Right lobe of liver (tissue), 6 donors: ENCODE data around the gene IL5RA. TPM values are rescaled to one million over a fixed set of nuclear protein-coding genes. Genes with fewer than 3 reads are reported as not detected.

Source experiments
- ATAC-seq, 4 donors: fragments of 200-7000 bp; cut with Tn5 transposase; one replicate each; pipeline ENCODE4 v1.9.1; 2020; ENCODE audit warnings: mild to moderate bottlenecking in 4 of 4, moderate library complexity in 4 of 4
- DNase-seq, 3 donors: peaks; one replicate each; pipeline ENCODE4 v3.0.0-alpha.2; 2020
- H3K27ac ChIP-seq, 3 donors: fragments of 200-600 bp; one replicate each; pipeline ENCODE4 v1.8.0; 2022
- H3K27me3 ChIP-seq, 2 donors: fragments of 200-600 bp; one replicate each; pipeline ENCODE4 v1.8.0; 2022
- H3K36me3 ChIP-seq, 4 donors: fragments of 200-600 bp; sonication (generic) in 1 of 4; one replicate each; pipeline versions ENCODE4 v1.5.1 to v1.8.0; 2017 to 2022; ENCODE audit warnings: control low read depth in 1 of 4
- H3K4me1 ChIP-seq, 4 donors: fragments of 200-600 bp; sonication (generic) in 1 of 4; one replicate each; pipeline versions ENCODE4 v1.5.1 to v1.8.0; 2017 to 2022; ENCODE audit warnings: control low read depth in 1 of 4
- H3K4me3 ChIP-seq, 3 donors: fragments of 200-600 bp; one replicate each; pipeline ENCODE4 v1.8.0; 2022
- H3K9me3 ChIP-seq, 4 donors: fragments of 200-600 bp; sonication (generic) in 1 of 4; one replicate each; pipeline versions ENCODE4 v1.5.1 to v1.8.0; 2017 to 2022; ENCODE audit warnings: control low read depth in 1 of 4
- POLR2A ChIP-seq: fragments of 450-650 bp; IDR thresholded peaks from one replicate; pipeline ENCODE4 v1.6.1; 2017; ENCODE audit warnings: antibody characterized with exemption, mild to moderate bottlenecking
- WGBS: methylation state at CpG from one replicate; pipeline ENCODE4 v1.1.6; 2018; ENCODE audit warnings: low coverage, low lambda C conversion rate; ENCODE audit not compliant: insufficient coverage; ENCODE audit errors: missing lambda C conversion rate; 5-methylcytosine and 5-hydroxymethylcytosine counted together
- intact Hi-C, 2 donors: fragments of 100-400 bp; cut with DNase I; formaldehyde crosslinking; loops; one replicate each; pipeline versions ENCODE4 v1.11.2 to v1.14.1; 2022
- total RNA-seq, 6 experiments: library from RNA; depleted of rRNA in 2 of 6; stranded (reverse); fragments of >200 nt in 2 of 6; fragmentation: NEBNext Ultra II Directional in 3 of 6; extraction: Animal tissue kit (Norgen Biotek cat#: 25700) in 3 of 6; gene quantifications; one replicate each; pipeline versions ENCODE4 v1.1.0 to v1.2.4, GENCODE V29; 2016 to 2023
- TF ChIP-seq, protein P1 (sequence below), 4 donors: fragments of 200-600 bp in 3 of 4; fragments of 450-650 bp in 1 of 4; IDR thresholded peaks; one replicate each; pipeline versions ENCODE4 v1.5.1 to v1.8.0; 2016 to 2022; ENCODE audit warnings: antibody characterized with exemption in 4 of 4, mild to moderate bottlenecking in 2 of 4
- donor health status: DM: no; HTN: yes; CAD: no.
- donor health status: DM: no; HTN: no; CAD: no.
- donor health status: DM: no; HTN: no; CAD: no.
- donor health status: DM: no; HTN: yes; CAD: no.
- donor health status: DM: no; HTN: yes; CAD: no.

IL5RA gene
- total RNA-seq, 6 experiments from 2014 or later = not detected

DNA sequence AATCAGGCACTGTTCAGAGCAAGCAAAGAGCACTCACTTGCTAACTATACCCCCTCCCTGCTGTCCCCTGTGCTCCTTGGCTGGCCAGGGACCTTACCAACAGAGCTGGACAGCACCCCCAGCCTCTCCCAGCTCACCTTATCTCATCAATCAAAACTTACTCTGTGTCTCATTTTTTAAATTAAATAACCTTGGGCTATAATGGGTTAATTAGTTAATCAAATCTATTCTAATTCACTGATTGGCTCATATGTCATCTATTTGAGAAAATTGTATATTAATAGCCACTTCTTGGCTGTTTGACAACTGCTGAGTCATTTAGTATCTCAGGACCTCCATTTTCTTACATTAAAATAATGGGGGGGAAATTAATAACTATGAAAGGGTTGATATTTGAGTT is 22.9 kb downstream of the IL5RA start:
- ATAC-seq (no peak), DNase-seq (no peak)
- intact Hi-C loops = no loop called here

GRCh38 chr3:3086239-3086638 is 23.9 kb downstream of the IL5RA start:
- no peak overlapping the region for H3K4me3 ChIP-seq
- intact Hi-C loops = no loop called here
- no peaks in the 10 kb centered on the region for H3K27me3 ChIP-seq
- H3K9me3 ChIP-seq = no peaks in the 10 kb centered on the region
- ATAC-seq (no peak), DNase-seq (no peak)
- H3K4me1 ChIP-seq = no peaks in the 10 kb centered on the region
- no peak overlapping the region for H3K27ac ChIP-seq
- 50% methylated on average over 6 of the region's 6 CpGs for WGBS
- H3K36me3 ChIP-seq = no peaks in the 10 kb centered on the region
- TF ChIP-seq, protein P1, sequence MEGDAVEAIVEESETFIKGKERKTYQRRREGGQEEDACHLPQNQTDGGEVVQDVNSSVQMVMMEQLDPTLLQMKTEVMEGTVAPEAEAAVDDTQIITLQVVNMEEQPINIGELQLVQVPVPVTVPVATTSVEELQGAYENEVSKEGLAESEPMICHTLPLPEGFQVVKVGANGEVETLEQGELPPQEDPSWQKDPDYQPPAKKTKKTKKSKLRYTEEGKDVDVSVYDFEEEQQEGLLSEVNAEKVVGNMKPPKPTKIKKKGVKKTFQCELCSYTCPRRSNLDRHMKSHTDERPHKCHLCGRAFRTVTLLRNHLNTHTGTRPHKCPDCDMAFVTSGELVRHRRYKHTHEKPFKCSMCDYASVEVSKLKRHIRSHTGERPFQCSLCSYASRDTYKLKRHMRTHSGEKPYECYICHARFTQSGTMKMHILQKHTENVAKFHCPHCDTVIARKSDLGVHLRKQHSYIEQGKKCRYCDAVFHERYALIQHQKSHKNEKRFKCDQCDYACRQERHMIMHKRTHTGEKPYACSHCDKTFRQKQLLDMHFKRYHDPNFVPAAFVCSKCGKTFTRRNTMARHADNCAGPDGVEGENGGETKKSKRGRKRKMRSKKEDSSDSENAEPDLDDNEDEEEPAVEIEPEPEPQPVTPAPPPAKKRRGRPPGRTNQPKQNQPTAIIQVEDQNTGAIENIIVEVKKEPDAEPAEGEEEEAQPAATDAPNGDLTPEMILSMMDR (IDR thresholded peaks at IDR 0.05) = no peak
- no peak for TF ChIP-seq POLR2A

More for the DNA sequence above, 22.9 kb downstream of the IL5RA start:
- H3K27ac ChIP-seq = no peak overlapping the region
- no peaks in the 10 kb centered on the region for H3K9me3 ChIP-seq
- no peaks in the 10 kb centered on the region for H3K4me1 ChIP-seq
- TF ChIP-seq, protein P1 (IDR thresholded peaks at IDR 0.05) = no peak
- TF ChIP-seq POLR2A = no peak
- H3K36me3 ChIP-seq = no peaks in the 10 kb centered on the region
- H3K4me3 ChIP-seq = no peak overlapping the region
- no peaks in the 10 kb centered on the region for H3K27me3 ChIP-seq

- H3K9me3 ChIP-seq = no peaks in the 10 kb centered on the region
- H3K4me1 ChIP-seq = no peaks in the 10 kb centered on the region
- no peak for ATAC-seq
- H3K36me3 ChIP-seq = no peaks in the 10 kb centered on the region
- TF ChIP-seq POLR2A = no peak
- TF ChIP-seq, protein P1 (IDR thresholded peaks at IDR 0.05) = no peak
- H3K4me3 ChIP-seq = no peak overlapping the region
- 36% methylated on average over 6 of the region's 6 CpGs for WGBS
- DNase-seq = no peak
- H3K27me3 ChIP-seq = no peaks in the 10 kb centered on the region
- intact Hi-C loops = no loop called here
- no peak overlapping the region for H3K27ac ChIP-seq
Observed at GRCh38 chr3:3085782-3086181, 24.4 kb downstream of the IL5RA start.

- DNase-seq (no peak), ATAC-seq (no peak)
- Histone ChIP-seq H3K27me3 (no peaks in the 10 kb centered on the region), H3K36me3 (no peaks in the 10 kb centered on the region), H3K4me3 (no peak overlapping the region), H3K9me3 (no peaks in the 10 kb centered on the region), H3K4me1 (no peaks in the 10 kb centered on the region), H3K27ac (no peak overlapping the region)
- TF ChIP-seq, protein P1 (IDR thresholded peaks at IDR 0.05) = no peak
- no peak for TF ChIP-seq POLR2A
- no CpG with 5 or more reads among the region's 3 CpGs for WGBS
- intact Hi-C loops = no loop called here
Observed at GRCh38 chr3:3084890-3085289, 25.3 kb downstream of the IL5RA start.
